GM18526 (cell line): ENCODE measurements around the gene CHEK2.

ENCODE experiments used
- POLR2A ChIP-seq: IDR thresholded peaks from 3 replicates; pipeline ENCODE4 v1.6.1; 2011; ENCODE audit not compliant: insufficient read length; ENCODE audit errors: extremely low read depth

CHEK2 gene

GRCh38 chr22:28741785-28742561 is at the start of gene CHEK2, which contains the start of gene HSCB:
Gene CHEK2 (minus strand): TSS chr22:28741820. CDS start chr22:28734721, 7,099 bp downstream.
Gene HSCB (plus strand): TSS chr22:28742039. CDS start chr22:28742096, 57 bp downstream.
- peak; percentile 83 for TF ChIP-seq POLR2A

- TF ChIP-seq POLR2A, result no peak
Measured at GRCh38 chr22:28791124-28791523, 49.5 kb upstream of the CHEK2 start.

GRCh38 chr22:28788601-28789000 is 47.0 kb upstream of the CHEK2 start:
- no peak for TF ChIP-seq POLR2A

GRCh38 chr22:28783786-28784671 is 42.4 kb upstream of the CHEK2 start:
- no peak for TF ChIP-seq POLR2A

- TF ChIP-seq POLR2A, result no peak
Measured at GRCh38 chr22:28780296-28780695, 38.7 kb upstream of the CHEK2 start.

- TF ChIP-seq POLR2A, result no peak
Measured at GRCh38 chr22:28779833-28780232, 38.2 kb upstream of the CHEK2 start.

GRCh38 chr22:28774378-28774777 is 32.8 kb upstream of the CHEK2 start:
- TF ChIP-seq POLR2A, result no peak

- no peak for TF ChIP-seq POLR2A
Measured at GRCh38 chr22:28773461-28773867, 31.8 kb upstream of the CHEK2 start.

GRCh38 chr22:28772633-28773460 is 31.2 kb upstream of the CHEK2 start, which contains the start of gene CCDC117:
Gene CCDC117 (plus strand): TSS chr22:28772695. CDS start chr22:28772850, 155 bp downstream.
- peak; percentile 77 for TF ChIP-seq POLR2A

- TF ChIP-seq POLR2A, result no peak
Measured at GRCh38 chr22:28771195-28771791, 29.7 kb upstream of the CHEK2 start.

GRCh38 chr22:28769394-28770085 is 27.9 kb upstream of the CHEK2 start:
- no peak for TF ChIP-seq POLR2A

GRCh38 chr22:28768701-28769393 is 27.2 kb upstream of the CHEK2 start:
- TF ChIP-seq POLR2A, result no peak

GRCh38 chr22:28766628-28767027 is 25.0 kb upstream of the CHEK2 start:
- no peak for TF ChIP-seq POLR2A

GRCh38 chr22:28761449-28761755 is 19.8 kb upstream of the CHEK2 start:
- TF ChIP-seq POLR2A, result no peak
